Pons (tissue), 1 donor: ENCODE data around the gene R3HDM4.
"Not testable (repeated sequence)": the region's sequence is repeated elsewhere in the genome, so short reads cannot be mapped to it uniquely, and the experiment has no call there.

Source experiments
- DNase-seq: peaks from one replicate; pipeline ENCODE4 v3.0.0-alpha.2; 2016; ENCODE audit warnings: low spot score

R3HDM4 gene

GRCh38 chr19:911197-912033, 1.6 kb downstream of the R3HDM4 start:
- DNase-seq, result no peak

GRCh38 chr19:907183-907853, 5.7 kb downstream of the R3HDM4 start:
- no peak for DNase-seq

GRCh38 chr19:906480-906879, 6.5 kb downstream of the R3HDM4 start:
- no peak for DNase-seq

- no peak for DNase-seq
Measured at GRCh38 chr19:904545-904944, 8.5 kb downstream of the R3HDM4 start.

GRCh38 chr19:903266-903797, 9.7 kb downstream of the R3HDM4 start:
- no peak for DNase-seq

GRCh38 chr19:902446-903226, 10.4 kb downstream of the R3HDM4 start:
- DNase-seq, result no peak

GRCh38 chr19:902093-902370, 11.0 kb downstream of the R3HDM4 start:
- no peak for DNase-seq

- no peak for DNase-seq
Measured at GRCh38 chr19:901216-902092, 11.6 kb downstream of the R3HDM4 start.

GRCh38 chr19:900302-901111, 12.5 kb downstream of the R3HDM4 start:
- DNase-seq, result no peak

- DNase-seq, result no peak
Measured at GRCh38 chr19:900043-900301, 13.0 kb downstream of the R3HDM4 start.

- DNase-seq, result no peak
Measured at GRCh38 chr19:899336-900042, 13.5 kb downstream of the R3HDM4 start.

- no peak for DNase-seq
Measured at GRCh38 chr19:898663-899062, 14.4 kb downstream of the R3HDM4 start.

GRCh38 chr19:897442-898039, 15.5 kb downstream of the R3HDM4 start:
- no peak for DNase-seq

GRCh38 chr19:896999-897398, 16.0 kb downstream of the R3HDM4 start:
- no peak for DNase-seq

GRCh38 chr19:896434-896833, 16.6 kb downstream of the R3HDM4 start:
- no peak for DNase-seq

- DNase-seq, result peak; percentile 96
Measured at GRCh38 chr19:892894-893689, 19.9 kb downstream of the R3HDM4 start, which contains the start of the genes MED16 and RNU6-9. Gene MED16, minus strand, starts transcription at chr19:893187. Its CDS starts 2,056 bp downstream, at chr19:891131. Gene RNU6-9, plus strand, starts transcription at chr19:893484.

GRCh38 chr19:892243-892893, 20.7 kb downstream of the R3HDM4 start:
- DNase-seq, result no peak

GRCh38 chr19:891421-892200, 21.4 kb downstream of the R3HDM4 start:
- DNase-seq, result not testable (repeated sequence)
